ENCODE results near the gene DBH.

DNA sequence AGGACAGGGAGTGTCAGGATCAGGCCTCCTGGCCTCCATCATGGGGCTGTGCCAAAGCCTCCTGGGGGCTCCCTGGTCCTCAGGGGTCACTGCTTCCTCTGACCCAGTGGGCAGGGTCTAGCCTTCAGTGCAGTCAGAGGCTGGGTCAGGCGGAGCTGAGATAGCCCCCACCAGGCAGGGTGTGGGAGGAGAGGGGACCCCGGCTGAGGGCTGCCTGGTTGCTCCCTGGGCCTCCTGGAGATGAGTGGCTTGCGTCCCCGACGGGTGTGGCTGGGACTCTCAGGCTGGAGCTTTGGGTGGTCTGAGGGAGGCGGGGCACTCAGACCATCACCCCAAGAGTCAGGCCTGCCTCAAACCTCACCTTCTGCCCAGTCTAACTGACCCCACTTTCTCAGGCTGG lies 48.7 kb upstream of the DBH start:
- TF ChIP-seq EZH2 (IDR thresholded peaks at IDR 0.05) (no peak), POLR2AphosphoS5 (IDR thresholded peaks at IDR 0.05; ENCODE audit: borderline replicate concordance, low read depth, low read length) (no peak), FOXP2 (optimal IDR thresholded peaks at IDR 0.05; ENCODE audit: control extremely low read depth, extremely low read length, insufficient read depth) (no peak)

Measured in SK-N-MC (cell line).